ENCODE data around the gene POP4.
A peak's percentile ranks its signal among the peaks of the same experiment; 100 is the strongest.

DNA sequence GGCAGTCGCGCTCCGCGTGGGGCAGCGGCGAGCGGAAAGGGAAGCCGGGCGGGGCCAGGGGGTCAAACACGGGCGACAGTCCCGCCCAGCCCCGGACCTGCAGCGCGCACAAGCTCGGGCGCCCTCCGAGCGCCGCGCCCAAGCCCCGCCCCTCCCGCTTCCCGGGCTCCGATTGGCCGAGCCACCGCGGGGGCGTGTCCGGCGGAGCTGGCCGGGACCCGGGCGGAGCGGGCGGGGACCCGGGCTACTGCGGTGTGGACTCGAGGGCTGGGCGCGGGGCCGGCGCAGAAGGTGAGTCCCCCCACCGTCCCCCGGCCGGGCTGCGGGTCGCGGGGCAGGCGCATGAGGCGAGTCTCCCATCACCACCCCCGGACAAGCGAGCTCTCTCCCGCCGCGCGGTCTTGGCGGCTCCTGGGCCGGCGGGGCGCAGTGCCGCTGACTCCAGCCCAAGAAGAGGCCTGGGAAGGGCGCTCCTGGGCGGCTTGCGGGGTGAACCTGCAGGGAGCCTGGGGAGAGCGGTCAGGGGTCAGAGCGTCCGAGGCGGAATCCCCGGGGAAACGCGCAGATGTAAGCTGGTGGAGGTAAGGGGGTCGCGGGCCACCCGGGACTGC, 59.2 kb downstream of the POP4 start, which contains the start of gene PLEKHF1:
- no peak for TF ChIP-seq CTCF (IDR thresholded peaks at IDR 0.05)
- peak; percentile 39 to 80 for TF ChIP-seq POLR2A (IDR thresholded peaks at IDR 0.05)
- TF ChIP-seq EP300 (IDR thresholded peaks at IDR 0.05), result peak in 1 of 2 donors; percentile 44
